ENCODE results near the gene PCDHGA7.
"Not testable (repeated sequence)": the region's sequence is repeated elsewhere in the genome, so short reads cannot be mapped to it uniquely, and the experiment has no call there.

DNA sequence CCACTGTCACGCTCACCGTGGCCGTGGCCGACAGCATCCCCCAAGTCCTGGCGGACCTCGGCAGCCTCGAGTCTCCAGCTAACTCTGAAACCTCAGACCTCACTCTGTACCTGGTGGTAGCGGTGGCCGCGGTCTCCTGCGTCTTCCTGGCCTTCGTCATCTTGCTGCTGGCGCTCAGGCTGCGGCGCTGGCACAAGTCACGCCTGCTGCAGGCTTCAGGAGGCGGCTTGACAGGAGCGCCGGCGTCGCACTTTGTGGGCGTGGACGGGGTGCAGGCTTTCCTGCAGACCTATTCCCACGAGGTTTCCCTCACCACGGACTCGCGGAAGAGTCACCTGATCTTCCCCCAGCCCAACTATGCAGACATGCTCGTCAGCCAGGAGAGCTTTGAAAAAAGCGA, 50.2 kb downstream of the PCDHGA7 start:
- not testable (repeated sequence) for TF ChIP-seq CTCF (IDR thresholded peaks at IDR 0.05); NRF1 (IDR thresholded peaks at IDR 0.05; ENCODE audit: low read depth, low read length); USF2 (IDR thresholded peaks at IDR 0.05; ENCODE audit: borderline replicate concordance, low read depth, low read length); POLR2AphosphoS5 (IDR thresholded peaks at IDR 0.05; ENCODE audit: low read depth, low read length); MXI1 (IDR thresholded peaks at IDR 0.05; ENCODE audit: low read depth, low read length)

All from SK-N-SH (cell line).